ENCODE results near the gene ZNF287.

Gene ZNF287

DNA sequence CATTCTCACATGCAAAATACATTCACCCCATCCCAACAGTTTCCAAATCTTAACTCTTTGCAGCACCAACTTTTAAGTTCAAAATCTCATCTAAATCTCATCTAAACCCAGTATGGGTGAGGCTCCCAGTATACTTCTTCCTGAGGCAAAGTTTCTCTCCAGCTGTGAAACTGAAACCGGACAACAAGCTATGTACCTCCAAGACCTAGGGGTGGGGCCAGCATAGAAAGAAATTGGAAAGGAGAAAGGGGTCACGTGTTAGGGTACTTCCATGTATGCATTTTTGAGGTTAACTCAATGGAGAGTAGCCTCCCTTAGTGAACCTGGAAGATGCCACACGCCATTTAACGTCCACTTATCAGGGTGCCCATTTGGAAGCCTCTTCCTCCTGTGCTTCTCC is 53.1 kb downstream of the ZNF287 start:
- no peak overlapping the region for H3K27ac ChIP-seq (ENCODE audit: low read length)
- H3K4me1 ChIP-seq (ENCODE audit: control insufficient read depth in 1 of 2, insufficient read depth in 2 of 2, low read length in 2 of 2), result peaks cover 0 to 2% of the 10 kb centered on the region in 2 donors
- H3K4me3 ChIP-seq (ENCODE audit: low read depth in 1 of 2, low read length in 2 of 2), result no peak overlapping the region
- no peaks in the 10 kb centered on the region for H3K36me3 ChIP-seq (ENCODE audit: control insufficient read depth in 1 of 2, insufficient read depth in 2 of 2, low read length in 2 of 2)
- no peaks in the 10 kb centered on the region for H3K9me3 ChIP-seq (ENCODE audit: control insufficient read depth in 1 of 2, low read length in 2 of 2)
- no peaks in the 10 kb centered on the region for H3K27me3 ChIP-seq (ENCODE audit: low read depth, low read length)

- Histone ChIP-seq H3K4me3 (ENCODE audit: low read depth in 1 of 2, low read length in 2 of 2) (no peak overlapping the region), H3K27me3 (ENCODE audit: low read depth, low read length) (no peaks in the 10 kb centered on the region), H3K27ac (ENCODE audit: low read length) (no peak overlapping the region), H3K9me3 (ENCODE audit: control insufficient read depth in 1 of 2, low read length in 2 of 2) (no peaks in the 10 kb centered on the region), H3K4me1 (ENCODE audit: control insufficient read depth in 1 of 2, insufficient read depth in 2 of 2, low read length in 2 of 2) (no peaks in the 10 kb centered on the region), H3K36me3 (ENCODE audit: control insufficient read depth in 1 of 2, insufficient read depth in 2 of 2, low read length in 2 of 2) (no peaks in the 10 kb centered on the region)
These were observed 55.1 kb downstream of the ZNF287 start for GRCh38 chr17:16513873-16514272.

GRCh38 chr17:16512011-16512410 is 57.0 kb downstream of the ZNF287 start:
- Histone ChIP-seq H3K4me3 (ENCODE audit: low read depth in 1 of 2, low read length in 2 of 2) (no peak overlapping the region), H3K9me3 (ENCODE audit: control insufficient read depth in 1 of 2, low read length in 2 of 2) (no peaks in the 10 kb centered on the region), H3K27ac (ENCODE audit: low read length) (no peak overlapping the region), H3K4me1 (ENCODE audit: control insufficient read depth in 1 of 2, insufficient read depth in 2 of 2, low read length in 2 of 2) (no peaks in the 10 kb centered on the region), H3K36me3 (ENCODE audit: control insufficient read depth in 1 of 2, insufficient read depth in 2 of 2, low read length in 2 of 2) (no peaks in the 10 kb centered on the region), H3K27me3 (ENCODE audit: low read depth, low read length) (no peaks in the 10 kb centered on the region)

- no peak overlapping the region for H3K27ac ChIP-seq (ENCODE audit: low read length)
- no peak overlapping the region for H3K4me3 ChIP-seq (ENCODE audit: low read depth in 1 of 2, low read length in 2 of 2)
- no peaks in the 10 kb centered on the region for H3K36me3 ChIP-seq (ENCODE audit: control insufficient read depth in 1 of 2, insufficient read depth in 2 of 2, low read length in 2 of 2)
- no peaks in the 10 kb centered on the region for H3K27me3 ChIP-seq (ENCODE audit: low read depth, low read length)
- H3K9me3 ChIP-seq (ENCODE audit: control insufficient read depth in 1 of 2, low read length in 2 of 2), result no peaks in the 10 kb centered on the region
- H3K4me1 ChIP-seq (ENCODE audit: control insufficient read depth in 1 of 2, insufficient read depth in 2 of 2, low read length in 2 of 2), result no peaks in the 10 kb centered on the region
These were observed 57.4 kb downstream of the ZNF287 start for GRCh38 chr17:16511593-16511992.

DNA sequence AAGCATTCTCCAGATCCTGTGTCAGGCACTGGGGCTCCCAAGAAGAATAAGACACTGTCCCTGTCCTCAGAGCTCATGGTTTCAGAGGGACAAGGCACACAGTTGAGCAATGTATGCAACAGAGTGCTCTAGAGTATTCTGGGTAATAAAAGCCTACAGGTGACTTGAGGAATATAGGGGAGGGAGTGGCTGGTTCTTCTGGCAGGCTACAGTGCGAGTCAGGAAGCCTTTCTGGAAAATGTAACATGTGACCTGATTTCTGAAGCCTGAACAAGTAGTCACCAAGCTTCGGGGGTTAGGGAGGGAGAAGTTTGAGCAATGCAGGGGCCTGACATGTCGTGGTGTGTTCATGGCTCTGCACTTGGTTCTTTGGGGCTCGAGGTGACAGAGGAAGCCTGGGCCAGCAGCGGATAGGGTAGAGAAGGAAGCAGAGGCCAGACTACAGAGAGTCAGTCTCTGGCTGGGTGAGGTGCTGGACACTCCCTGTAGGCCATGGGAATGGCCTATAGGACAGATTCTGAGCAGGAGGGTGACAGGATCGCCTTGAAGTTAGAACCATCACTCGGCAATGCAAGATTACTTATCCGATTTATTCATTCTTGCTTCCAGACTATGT is 61.0 kb downstream of the ZNF287 start:
- Histone ChIP-seq H3K4me1 (ENCODE audit: control insufficient read depth in 1 of 2, insufficient read depth in 2 of 2, low read length in 2 of 2) (no peaks in the 10 kb centered on the region), H3K27me3 (ENCODE audit: low read depth, low read length) (no peaks in the 10 kb centered on the region), H3K27ac (ENCODE audit: low read length) (no peak overlapping the region), H3K4me3 (ENCODE audit: low read depth in 1 of 2, low read length in 2 of 2) (no peak overlapping the region), H3K9me3 (ENCODE audit: control insufficient read depth in 1 of 2, low read length in 2 of 2) (no peaks in the 10 kb centered on the region), H3K36me3 (ENCODE audit: control insufficient read depth in 1 of 2, insufficient read depth in 2 of 2, low read length in 2 of 2) (no peaks in the 10 kb centered on the region)

DNA sequence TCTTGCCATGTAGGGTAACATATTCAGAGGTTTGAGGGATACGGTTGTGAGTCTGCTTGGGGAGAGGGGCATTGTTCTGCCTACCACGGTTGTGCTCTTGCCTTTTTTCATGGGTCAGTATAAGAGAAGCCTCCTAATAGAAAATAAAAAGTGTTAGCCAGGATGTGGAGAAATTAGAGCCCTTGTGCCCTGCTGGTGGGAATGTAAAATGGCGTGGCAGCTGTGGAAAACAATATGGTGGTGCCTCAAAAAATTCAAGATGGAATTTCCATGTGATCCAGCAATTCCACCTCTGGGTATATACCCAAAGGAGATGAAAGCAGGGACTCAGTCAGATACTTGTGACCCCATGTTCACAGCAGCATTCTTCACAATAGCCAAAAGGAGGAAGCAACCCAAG is 62.8 kb downstream of the ZNF287 start:
- no peak overlapping the region for H3K4me3 ChIP-seq (ENCODE audit: low read depth in 1 of 2, low read length in 2 of 2)
- no peaks in the 10 kb centered on the region for H3K36me3 ChIP-seq (ENCODE audit: control insufficient read depth in 1 of 2, insufficient read depth in 2 of 2, low read length in 2 of 2)
- H3K27me3 ChIP-seq (ENCODE audit: low read depth, low read length), result no peaks in the 10 kb centered on the region
- no peaks in the 10 kb centered on the region for H3K4me1 ChIP-seq (ENCODE audit: control insufficient read depth in 1 of 2, insufficient read depth in 2 of 2, low read length in 2 of 2)
- H3K9me3 ChIP-seq (ENCODE audit: control insufficient read depth in 1 of 2, low read length in 2 of 2), result no peaks in the 10 kb centered on the region
- no peak overlapping the region for H3K27ac ChIP-seq (ENCODE audit: low read length)

DNA sequence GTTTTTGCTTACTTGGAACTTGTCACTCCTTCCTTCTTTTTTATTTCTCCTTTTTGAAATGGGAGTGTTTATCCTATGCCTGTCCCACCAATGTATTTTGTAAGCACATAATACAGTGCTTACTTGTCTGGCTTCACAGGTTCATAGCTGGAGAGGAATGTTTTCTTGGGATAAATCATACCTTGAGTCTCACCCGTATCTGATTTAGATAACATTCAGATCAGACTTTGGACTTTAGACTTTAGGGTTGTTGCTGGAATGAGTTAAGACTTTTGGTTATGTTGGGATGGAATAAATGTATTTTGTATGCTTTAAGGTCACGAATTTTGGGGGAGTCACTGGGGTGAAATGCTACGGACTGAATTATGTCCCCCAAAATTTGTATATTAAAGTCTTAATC is 64.0 kb downstream of the ZNF287 start:
- Histone ChIP-seq H3K9me3 (ENCODE audit: control insufficient read depth in 1 of 2, low read length in 2 of 2) (no peaks in the 10 kb centered on the region), H3K36me3 (ENCODE audit: control insufficient read depth in 1 of 2, insufficient read depth in 2 of 2, low read length in 2 of 2) (no peaks in the 10 kb centered on the region), H3K27ac (ENCODE audit: low read length) (no peak overlapping the region), H3K27me3 (ENCODE audit: low read depth, low read length) (no peaks in the 10 kb centered on the region), H3K4me3 (ENCODE audit: low read depth in 1 of 2, low read length in 2 of 2) (no peak overlapping the region), H3K4me1 (ENCODE audit: control insufficient read depth in 1 of 2, insufficient read depth in 2 of 2, low read length in 2 of 2) (no peaks in the 10 kb centered on the region)
